Cerebellar cortex (tissue), 1 donor: ENCODE measurements around the gene SVOP.
"Not testable (repeated sequence)": the region's sequence is repeated elsewhere in the genome, so short reads cannot be mapped to it uniquely, and the experiment has no call there.

Experiments used
- DNase-seq: peaks from one replicate; pipeline ENCODE4 v3.0.0-alpha.2; 2015; ENCODE audit warnings: low spot score

Gene SVOP

DNA sequence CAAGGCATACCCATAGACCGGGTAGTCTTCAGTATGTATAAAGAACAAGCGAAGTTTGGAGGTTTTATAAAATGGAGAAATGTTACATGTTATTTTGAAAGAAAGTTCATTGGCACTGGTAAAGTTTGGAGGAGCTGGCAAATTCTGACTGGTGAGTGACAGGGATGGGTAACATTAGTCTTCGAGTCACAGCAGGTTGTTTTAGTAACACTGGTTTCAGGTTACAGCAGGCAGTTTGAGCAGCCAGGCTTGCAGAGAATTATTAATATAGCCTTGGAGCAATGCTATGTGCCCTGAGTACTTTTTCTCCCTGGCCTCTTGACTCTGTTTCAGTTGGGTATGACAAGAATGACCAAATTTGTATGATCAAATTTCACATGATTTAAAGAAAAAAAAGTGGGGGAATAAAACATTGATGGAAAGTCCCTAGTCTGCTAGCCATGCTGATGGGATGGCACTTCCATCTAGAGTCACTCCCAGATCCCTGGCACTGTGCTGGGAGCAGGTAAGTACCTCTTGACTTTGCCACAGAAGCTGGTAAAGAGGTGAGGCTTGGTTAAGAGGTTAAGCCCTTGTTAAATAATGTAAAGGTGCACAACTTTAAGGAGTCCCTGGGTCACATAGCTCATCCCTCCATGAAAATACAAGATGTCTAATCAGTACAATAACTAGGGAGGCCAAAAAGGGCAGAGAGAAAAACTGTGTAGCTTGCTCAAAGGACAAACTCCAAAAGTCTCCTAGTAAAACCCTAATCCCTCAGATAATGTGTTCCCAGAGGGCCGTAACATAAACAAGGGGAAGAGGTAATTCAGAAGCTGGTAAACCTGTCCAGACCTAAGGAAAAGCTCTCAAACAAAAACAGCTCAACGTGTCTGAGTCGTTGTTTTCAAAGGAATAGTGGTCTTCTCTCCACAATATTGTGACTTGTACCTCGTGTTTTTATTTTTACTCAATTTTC is 12.7 kb upstream of the SVOP start:
- no peak for DNase-seq

GRCh38 chr12:109029411-109029810 is 8.5 kb upstream of the SVOP start:
- DNase-seq = no peak

- not testable (repeated sequence) for DNase-seq
Measured at GRCh38 chr12:109028624-109029023, 7.8 kb upstream of the SVOP start.

DNA sequence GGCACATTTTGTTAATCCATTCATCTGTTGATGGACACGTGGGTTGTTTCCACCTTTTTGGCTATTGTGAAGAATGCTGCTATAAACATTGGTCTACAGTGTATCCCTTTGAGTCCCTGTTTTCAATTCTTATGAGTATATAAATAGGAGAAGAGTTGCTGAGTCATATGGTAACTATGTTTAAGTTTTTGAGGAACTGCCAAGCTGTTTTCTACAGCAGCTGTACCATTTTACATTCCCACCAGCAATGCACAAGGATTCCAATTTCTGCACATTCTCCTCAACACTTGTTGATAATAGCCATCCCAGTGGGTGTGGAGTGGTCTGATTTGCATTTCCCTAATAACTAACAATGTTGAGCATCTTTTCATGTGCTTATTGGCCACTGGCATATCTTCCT is 6.9 kb upstream of the SVOP start:
- DNase-seq = no peak

GRCh38 chr12:109020146-109020795 is 597 bp downstream of the SVOP start:
- peak; percentile 71 for DNase-seq

DNA sequence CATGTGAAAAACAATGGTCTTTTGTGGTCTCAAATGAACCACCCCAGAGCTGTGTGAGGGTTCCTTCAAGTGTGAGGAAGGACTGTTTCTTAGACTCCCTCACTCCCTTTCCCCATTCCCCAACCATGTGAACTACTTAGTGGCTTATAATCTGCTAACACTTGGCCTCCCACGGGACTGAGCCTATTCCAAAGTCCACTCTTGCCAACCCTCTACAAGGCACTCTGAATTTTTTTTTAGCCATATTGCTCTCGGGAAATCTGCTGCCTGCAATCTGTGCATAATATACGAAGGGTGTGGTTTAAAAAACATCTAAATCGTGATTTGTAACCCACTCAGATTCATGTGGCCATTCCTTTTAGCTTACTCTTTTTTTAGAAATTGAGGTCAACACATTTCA is 2.6 kb downstream of the SVOP start:
- peak; percentile 66 for DNase-seq

DNA sequence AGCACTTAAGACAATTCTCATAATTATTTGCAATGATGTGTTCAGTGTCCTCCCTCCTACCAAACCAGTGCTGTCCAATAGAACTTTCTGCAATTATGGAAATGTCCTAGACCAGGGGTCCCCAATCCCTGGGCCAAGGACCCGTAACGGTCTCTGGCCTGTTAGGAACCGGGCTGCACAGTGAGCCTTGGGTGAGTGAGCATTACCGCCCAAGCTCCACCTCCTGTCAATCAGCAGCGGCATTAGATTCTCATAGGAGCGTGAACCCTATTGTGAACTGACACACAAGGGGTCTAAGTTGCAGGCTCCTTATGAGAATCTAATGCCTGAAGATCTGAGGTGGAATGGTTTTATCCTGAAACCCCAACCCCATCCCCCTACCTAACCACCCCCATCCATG is 3.9 kb downstream of the SVOP start:
- no peak for DNase-seq

DNA sequence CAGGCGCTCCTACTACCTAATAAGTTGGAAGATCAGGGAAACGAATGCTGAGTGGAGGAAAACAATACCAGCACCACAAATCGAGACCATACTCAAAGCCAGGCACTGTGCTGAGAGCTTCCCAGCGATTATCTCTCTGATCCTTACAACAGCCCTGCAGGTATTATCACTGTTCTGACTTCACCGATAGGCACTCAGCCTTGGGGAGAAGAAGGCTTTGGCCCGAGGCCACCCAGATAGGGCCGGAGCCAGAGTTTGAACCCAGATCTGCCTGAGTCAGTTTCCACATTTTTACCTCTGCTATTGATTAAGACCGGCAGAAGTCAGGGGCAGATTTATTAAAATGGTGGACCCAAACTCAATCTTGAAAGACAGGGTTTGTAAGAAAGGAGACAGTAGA is 4.9 kb downstream of the SVOP start:
- no peak for DNase-seq

- no peak for DNase-seq
Measured at GRCh38 chr12:109014984-109015765, 5.7 kb downstream of the SVOP start.

- DNase-seq = no peak
Measured at GRCh38 chr12:109010259-109010658, 10.6 kb downstream of the SVOP start.

- DNase-seq = no peak
Measured at GRCh38 chr12:109009766-109010165, 11.1 kb downstream of the SVOP start.

DNA sequence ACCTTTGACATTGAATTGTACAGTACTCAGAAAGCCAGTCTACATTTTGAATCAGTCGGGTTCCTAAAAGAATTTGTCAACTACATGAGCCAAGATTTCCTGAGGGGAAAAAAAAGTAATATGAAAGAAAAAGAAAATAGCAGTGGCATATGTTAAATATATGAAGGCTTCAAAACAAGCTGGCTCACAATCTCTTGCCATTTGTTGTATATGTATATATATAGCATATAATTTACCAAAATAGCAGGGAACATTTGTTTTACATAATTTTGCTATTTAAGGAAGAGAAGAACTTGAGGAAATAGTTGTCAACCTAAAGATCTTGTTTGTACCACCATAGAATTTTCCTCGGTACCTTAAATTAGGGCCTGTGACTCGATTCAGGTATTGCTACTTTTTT is 16.9 kb downstream of the SVOP start:
- DNase-seq = no peak

DNA sequence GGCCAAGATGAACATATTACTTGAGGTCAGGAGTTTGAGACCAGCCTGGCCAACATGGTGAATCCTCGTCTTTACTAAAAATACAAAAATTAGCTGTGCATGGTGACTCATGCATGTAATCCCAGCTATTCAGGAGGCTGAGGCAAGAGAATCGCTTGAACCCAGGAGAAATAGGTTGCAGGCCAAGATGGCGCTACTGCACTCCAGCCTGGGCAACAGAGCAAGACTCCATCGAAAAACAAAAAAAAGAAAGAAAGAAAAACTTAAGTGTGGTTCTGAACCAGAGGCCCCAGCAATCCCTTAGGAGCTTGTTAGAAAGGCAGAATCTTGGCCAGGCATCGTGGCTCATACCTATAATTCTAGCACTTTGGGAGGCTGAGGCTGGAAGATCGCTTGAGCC is 24.5 kb downstream of the SVOP start:
- DNase-seq = no peak

DNA sequence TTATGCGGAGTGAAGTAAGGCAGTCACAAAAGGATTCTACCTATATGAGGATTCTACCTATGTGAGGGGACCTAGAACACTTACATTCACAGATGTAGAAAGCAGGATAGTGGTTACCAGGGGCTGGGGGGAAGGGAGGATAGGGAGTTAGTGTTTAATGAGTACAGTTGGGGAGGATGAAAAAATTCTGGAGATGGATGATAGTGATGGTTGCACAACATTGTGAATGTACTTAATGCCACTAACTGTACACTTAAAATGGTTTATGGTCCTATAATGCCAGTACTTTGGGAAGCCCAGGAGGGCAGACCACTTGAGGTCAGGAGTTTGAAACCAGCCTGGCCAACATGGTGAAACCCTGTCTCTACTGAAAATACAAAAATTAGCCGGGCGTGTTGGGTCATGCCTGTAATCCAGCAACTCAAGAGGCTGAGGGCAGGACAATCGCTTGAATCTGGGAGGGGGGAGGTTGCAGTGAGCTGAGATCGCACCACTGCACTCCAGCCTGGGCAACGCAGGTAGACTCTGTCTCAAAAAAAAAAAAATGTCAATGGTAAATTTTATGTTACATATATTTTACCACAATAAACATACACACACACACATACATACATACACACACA is 25.4 kb downstream of the SVOP start:
- no peak for DNase-seq

DNA sequence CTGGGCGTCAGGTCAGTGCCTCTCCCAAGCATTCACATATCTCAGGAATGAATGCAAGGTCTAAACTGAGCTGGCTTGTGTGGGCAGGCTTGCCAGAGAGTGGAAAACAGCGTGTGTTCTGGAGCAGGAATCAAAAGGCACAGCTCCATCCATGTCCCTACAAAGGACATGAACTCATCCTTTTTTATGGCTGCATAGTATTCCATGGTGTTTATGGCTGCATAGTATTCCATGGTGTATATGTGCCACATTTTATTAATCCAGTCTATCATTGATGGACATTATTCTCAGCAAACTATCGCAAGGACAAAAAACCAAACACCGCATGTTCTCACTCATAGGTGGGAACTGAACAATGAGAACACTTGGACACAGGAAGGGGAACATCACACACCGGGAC is 30.8 kb downstream of the SVOP start:
- not testable (repeated sequence) for DNase-seq

DNA sequence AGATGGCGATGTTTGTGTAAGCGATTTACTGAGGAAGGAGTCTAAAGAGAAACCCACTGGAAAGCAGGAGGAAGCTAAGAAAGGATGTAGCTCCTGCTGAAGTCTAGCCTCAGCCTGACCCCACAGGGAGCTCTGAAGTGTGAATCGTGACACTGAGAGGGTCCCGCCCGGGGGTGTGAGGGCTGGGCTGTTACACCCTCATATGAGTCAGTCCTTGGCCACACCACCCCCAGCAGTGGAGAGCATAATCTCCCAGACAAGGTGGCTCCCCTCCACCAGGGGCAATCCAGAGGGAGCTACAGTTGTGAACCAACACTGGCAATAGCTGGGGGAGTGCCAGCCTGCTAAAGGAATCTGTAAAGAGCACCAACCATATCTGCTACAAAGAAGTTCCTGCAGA is 31.5 kb downstream of the SVOP start:
- no peak for DNase-seq

DNA sequence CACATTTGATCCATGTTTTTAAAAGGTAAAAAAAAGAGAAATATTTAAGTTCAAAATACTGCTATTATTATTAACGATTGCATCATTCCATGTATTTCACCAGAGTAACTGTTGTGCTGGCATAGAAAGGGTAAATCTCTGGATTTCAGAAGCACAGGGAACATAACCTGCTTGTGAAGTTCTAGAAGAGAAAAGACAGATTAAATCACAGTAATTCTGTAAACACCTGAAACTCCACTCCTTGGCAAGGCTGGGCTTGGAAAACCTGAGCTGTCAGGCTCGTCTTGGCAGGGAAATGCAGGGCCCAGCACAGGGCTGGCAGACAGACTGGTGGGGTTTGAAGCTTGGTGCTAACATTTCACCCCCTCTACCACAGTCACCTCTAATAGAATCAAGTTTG is 35.1 kb downstream of the SVOP start:
- DNase-seq = peak; percentile 9

- no peak for DNase-seq
Measured at GRCh38 chr12:108983227-108983626, 37.6 kb downstream of the SVOP start.

GRCh38 chr12:108982621-108983219 is 38.1 kb downstream of the SVOP start:
- DNase-seq = no peak

GRCh38 chr12:108981835-108982234 is 39.0 kb downstream of the SVOP start:
- DNase-seq = no peak

- peak; percentile 44 for DNase-seq
Measured at GRCh38 chr12:108980831-108981618, 39.8 kb downstream of the SVOP start.
